ENCODE measurements around the gene CATSPER1. TPM values are rescaled to one million over a fixed set of nuclear protein-coding genes. Genes with fewer than 3 reads are reported as not detected.

CATSPER1 gene
- total RNA-seq, 4 donors from 2014 or later, result 1.5 TPM; not detected in 3

GRCh38 chr11:65972116-65972515 lies 54.2 kb downstream of the CATSPER1 start:
- no peak for TF ChIP-seq CTCF (IDR thresholded peaks at IDR 0.05; ENCODE audit: low read depth)

GRCh38 chr11:65968600-65969482 lies 57.4 kb downstream of the CATSPER1 start:
- no peak for TF ChIP-seq CTCF (IDR thresholded peaks at IDR 0.05; ENCODE audit: low read depth)

- no peak for TF ChIP-seq CTCF (IDR thresholded peaks at IDR 0.05; ENCODE audit: low read depth)
Measured at GRCh38 chr11:65967329-65967934, 58.8 kb downstream of the CATSPER1 start.

Other genes starting within 250 kb of the CATSPER1 start
- gene AP5B1, start 245.5 kb downstream of the CATSPER1 start, total RNA-seq, result 10 to 100 TPM in 3 of 4 donors, 1 to 10 TPM in 1; 7.0 to 30.0 (median 14.6) TPM
- under 1 TPM in 2 of 4 donors, not detected in 2; 0.34 to 0.44 TPM for gene OVOL1, start 239.4 kb downstream of the CATSPER1 start, total RNA-seq
- under 1 TPM in 1 of 4 donors, not detected in 3; 0.85 TPM for gene SNX32, start 192.5 kb downstream of the CATSPER1 start, total RNA-seq
- 100 to 1,000 TPM; 375 to 550 (median 447) TPM for gene CFL1, start 168.3 kb downstream of the CATSPER1 start, total RNA-seq
- gene MUS81, start 166.0 kb downstream of the CATSPER1 start, total RNA-seq, result 10 to 100 TPM; 19.9 to 41.8 (median 30.2) TPM
- 10 to 100 TPM; 45.0 to 85.2 (median 62.2) TPM for gene EFEMP2, start 153.7 kb downstream of the CATSPER1 start, total RNA-seq
- 1 to 10 TPM in 3 of 4 donors, not detected in 1; 1.7 to 5.7 (median 2.9) TPM for gene CTSW, start 146.6 kb downstream of the CATSPER1 start, total RNA-seq
- 10 to 100 TPM; 43.8 to 64.2 (median 51.9) TPM for gene FIBP, start 138.0 kb downstream of the CATSPER1 start, total RNA-seq
- gene CCDC85B, start 135.8 kb downstream of the CATSPER1 start, total RNA-seq, result 10 to 100 TPM; 15.7 to 59.9 (median 29.3) TPM
- 10 to 100 TPM in 1 of 4 donors, 1 to 10 TPM in 3; 1.5 to 15.2 (median 2.8) TPM for gene FOSL1, start 126.1 kb downstream of the CATSPER1 start, total RNA-seq
- 10 to 100 TPM; 18.5 to 20.5 (median 19.4) TPM for gene C11orf68, start 107.4 kb downstream of the CATSPER1 start, total RNA-seq
- 10 to 100 TPM; 34.4 to 85.0 (median 54.4) TPM for gene DRAP1, start 107.1 kb downstream of the CATSPER1 start, total RNA-seq
- gene TSGA10IP, start 81.0 kb downstream of the CATSPER1 start, total RNA-seq, result not detected
- 10 to 100 TPM; 33.7 to 69.9 (median 41.8) TPM for gene SART1, start 64.7 kb downstream of the CATSPER1 start, total RNA-seq
- gene EIF1AD, start 24.3 kb downstream of the CATSPER1 start, total RNA-seq, result 10 to 100 TPM; 12.1 to 33.5 (median 25.4) TPM
- gene BANF1, start 24.0 kb downstream of the CATSPER1 start, total RNA-seq, result 10 to 100 TPM; 14.9 to 67.8 (median 16.7) TPM
- not detected for gene CST6, start 14.5 kb downstream of the CATSPER1 start, total RNA-seq
- under 1 TPM in 1 of 4 donors, not detected in 3; 0.38 TPM for gene GAL3ST3, start 22.7 kb upstream of the CATSPER1 start, total RNA-seq
- gene SF3B2, start 25.9 kb upstream of the CATSPER1 start, total RNA-seq, result 100 to 1,000 TPM in 3 of 4 donors, 10 to 100 TPM in 1; 97.2 to 223 (median 118) TPM
- 10 to 100 TPM; 38.3 to 75.7 (median 41.0) TPM for gene PACS1, start 43.8 kb upstream of the CATSPER1 start, total RNA-seq
- gene KLC2, start 231.2 kb upstream of the CATSPER1 start, total RNA-seq, result 10 to 100 TPM; 13.3 to 24.9 (median 19.3) TPM
- 10 to 100 TPM; 46.3 to 95.3 (median 68.6) TPM for gene RAB1B, start 242.2 kb upstream of the CATSPER1 start, total RNA-seq

Data from subcutaneous adipose tissue (tissue), 4 donors.